ENCODE measurements around the gene NR2E1. TPM values are rescaled to one million over a fixed set of nuclear protein-coding genes. Genes with fewer than 3 reads are reported as not detected.

NR2E1 gene
- total and polyA plus RNA-seq, 11 donors = not detected

DNA sequence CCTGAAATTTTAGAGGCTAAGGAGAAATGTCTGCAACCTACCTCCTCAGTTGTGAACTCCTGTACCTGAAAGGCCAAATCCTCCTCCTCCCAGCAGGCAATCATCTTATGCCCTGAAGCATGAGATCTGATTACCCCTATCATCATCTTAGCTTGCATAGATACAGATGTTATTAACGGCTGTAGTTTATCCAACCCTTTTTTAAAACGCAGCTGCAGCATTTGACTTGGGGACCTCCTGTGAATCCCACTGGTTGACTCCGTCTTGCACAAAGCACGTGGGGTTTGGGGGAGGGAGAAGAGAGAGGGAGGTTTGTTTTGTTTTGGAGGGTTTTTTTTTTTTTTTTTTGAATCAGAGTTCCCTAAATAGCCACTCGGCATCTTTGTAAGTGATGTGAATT, 5.8 kb upstream of the NR2E1 start:
- Histone ChIP-seq H3K4me3 (no peak overlapping the region), H3K27ac (no peak overlapping the region), H3K36me3 (no peaks in the 10 kb centered on the region), H3K27me3 (peaks cover 77 to 100% (median 99%) of the 10 kb centered on the region in 9 donors), H3K4me1 (peaks cover 4 to 33% (median 19%) of the 10 kb centered on the region in 12 donors), H3K9me3 (no peaks in the 10 kb centered on the region)
- intact Hi-C loops (cut with DNase I) = no loop called here
- no peak for TF ChIP-seq POLR2A (IDR thresholded peaks at IDR 0.05)
- TF ChIP-seq, protein P1, sequence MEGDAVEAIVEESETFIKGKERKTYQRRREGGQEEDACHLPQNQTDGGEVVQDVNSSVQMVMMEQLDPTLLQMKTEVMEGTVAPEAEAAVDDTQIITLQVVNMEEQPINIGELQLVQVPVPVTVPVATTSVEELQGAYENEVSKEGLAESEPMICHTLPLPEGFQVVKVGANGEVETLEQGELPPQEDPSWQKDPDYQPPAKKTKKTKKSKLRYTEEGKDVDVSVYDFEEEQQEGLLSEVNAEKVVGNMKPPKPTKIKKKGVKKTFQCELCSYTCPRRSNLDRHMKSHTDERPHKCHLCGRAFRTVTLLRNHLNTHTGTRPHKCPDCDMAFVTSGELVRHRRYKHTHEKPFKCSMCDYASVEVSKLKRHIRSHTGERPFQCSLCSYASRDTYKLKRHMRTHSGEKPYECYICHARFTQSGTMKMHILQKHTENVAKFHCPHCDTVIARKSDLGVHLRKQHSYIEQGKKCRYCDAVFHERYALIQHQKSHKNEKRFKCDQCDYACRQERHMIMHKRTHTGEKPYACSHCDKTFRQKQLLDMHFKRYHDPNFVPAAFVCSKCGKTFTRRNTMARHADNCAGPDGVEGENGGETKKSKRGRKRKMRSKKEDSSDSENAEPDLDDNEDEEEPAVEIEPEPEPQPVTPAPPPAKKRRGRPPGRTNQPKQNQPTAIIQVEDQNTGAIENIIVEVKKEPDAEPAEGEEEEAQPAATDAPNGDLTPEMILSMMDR (IDR thresholded peaks at IDR 0.05) = no peak
- WGBS, 4 donors = 14 to 34% (median 25%) methylated on average over 5 of the region's 5 CpGs
- no peak for DNase-seq
- ATAC-seq = no peak

DNA sequence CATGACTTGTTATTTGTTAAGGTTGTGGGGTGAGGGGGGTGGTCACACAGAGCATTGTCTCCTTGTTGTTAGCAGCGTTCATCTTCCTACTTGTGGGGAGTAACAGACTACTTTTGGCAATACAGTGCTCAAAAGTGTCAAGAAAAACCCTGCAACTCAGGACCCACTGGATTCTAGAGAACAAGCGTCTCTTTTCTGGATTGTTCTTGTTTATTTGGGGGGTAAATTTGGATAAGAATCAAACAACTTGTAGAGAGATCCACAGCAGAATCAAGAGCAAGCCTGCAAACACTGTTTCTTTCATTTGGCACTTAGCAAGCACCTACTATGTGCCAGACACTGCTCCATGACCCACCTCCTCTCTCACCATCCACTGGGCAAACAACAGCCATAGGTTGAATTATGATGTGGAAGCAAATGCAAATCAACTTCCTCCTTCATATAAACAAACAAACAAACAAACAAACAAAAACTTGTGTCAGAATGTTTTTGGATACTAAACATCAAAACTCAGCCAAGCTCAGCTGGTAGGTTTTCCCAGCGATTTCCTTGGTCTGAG, 4.0 kb upstream of the NR2E1 start:
- Histone ChIP-seq H3K27me3 (peaks cover 86 to 100% (median 100%) of the 10 kb centered on the region in 9 donors), H3K4me1 (peaks cover 6 to 49% (median 31%) of the 10 kb centered on the region in 12 donors), H3K9me3 (no peaks in the 10 kb centered on the region), H3K36me3 (no peaks in the 10 kb centered on the region), H3K27ac (no peak overlapping the region), H3K4me3 (no peak overlapping the region)
- DNase-seq (no peak), ATAC-seq (no peak)
- no peak for TF ChIP-seq POLR2A (IDR thresholded peaks at IDR 0.05)
- TF ChIP-seq, protein P1 (IDR thresholded peaks at IDR 0.05) = no peak
- intact Hi-C loops (cut with DNase I) = no loop called here
- 3 to 10% (median 7%) methylated on average over 3 of the region's 3 CpGs for WGBS, 4 donors

DNA sequence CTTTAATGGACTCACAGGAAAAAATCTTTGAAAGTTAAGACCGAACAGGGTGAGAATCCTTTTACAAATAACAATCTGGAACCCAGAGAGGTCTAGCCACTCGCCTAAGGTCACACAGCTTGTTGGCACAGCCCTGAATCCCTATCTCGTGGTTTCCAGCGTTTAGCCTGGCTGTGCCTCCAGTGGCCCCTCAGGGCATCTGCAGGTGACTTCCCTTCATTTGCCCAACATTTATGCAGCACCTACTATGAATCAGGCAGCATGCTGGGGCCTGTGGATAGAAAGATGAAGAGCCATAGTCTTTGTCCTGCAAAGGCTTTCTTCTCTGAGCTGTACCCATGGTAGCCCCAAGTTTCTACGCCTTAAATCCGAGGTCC, 2.6 kb upstream of the NR2E1 start:
- Histone ChIP-seq H3K27me3 (peaks cover 89 to 100% (median 100%) of the 10 kb centered on the region in 9 donors), H3K36me3 (no peaks in the 10 kb centered on the region), H3K27ac (no peak overlapping the region), H3K9me3 (no peaks in the 10 kb centered on the region), H3K4me3 (no peak overlapping the region), H3K4me1 (peaks cover 2 to 50% (median 33%) of the 10 kb centered on the region in 12 donors)
- no peak for ATAC-seq
- intact Hi-C loops (cut with DNase I) = no loop called here
- no peak for DNase-seq
- 2 to 6% (median 3%) methylated on average over 6 of the region's 6 CpGs for WGBS, 4 donors
- no peak for TF ChIP-seq POLR2A (IDR thresholded peaks at IDR 0.05)
- TF ChIP-seq, protein P1 (IDR thresholded peaks at IDR 0.05) = no peak

- no peak overlapping the region for H3K27ac ChIP-seq
- H3K4me1 ChIP-seq = peaks cover 2 to 56% (median 40%) of the 10 kb centered on the region in 12 donors
- no peaks in the 10 kb centered on the region for H3K9me3 ChIP-seq
- DNase-seq (no peak), ATAC-seq (no peak)
- 3 to 7% (median 5%) methylated on average over 41 of the region's 41 CpGs for WGBS, 4 donors
- intact Hi-C loops (cut with DNase I) = no loop called here
- TF ChIP-seq, protein P1 (IDR thresholded peaks at IDR 0.05) = no peak
- no peak for TF ChIP-seq POLR2A (IDR thresholded peaks at IDR 0.05)
- peaks cover 90 to 100% (median 100%) of the 10 kb centered on the region in 9 donors for H3K27me3 ChIP-seq
- no peaks in the 10 kb centered on the region for H3K36me3 ChIP-seq
- no peak overlapping the region for H3K4me3 ChIP-seq
Observed at GRCh38 chr6:108163644-108164542, 1.9 kb upstream of the NR2E1 start.

All from heart left ventricle (tissue), 16 donors.